22Rv1 (cell line): ENCODE results near the gene PAPLN.

Experiments
- H3K27ac ChIP-seq: fragments of 450-650 bp; 2 replicates; pipeline ENCODE4 v1.5.1; 2017
- ZFX ChIP-seq: fragments of 450-650 bp; IDR thresholded peaks from 2 replicates; pipeline ENCODE4 v1.6.1; 2017; ENCODE audit warnings: antibody characterized with exemption, borderline replicate concordance
- TF ChIP-seq, protein P1 (sequence below): fragments of 450-650 bp; IDR thresholded peaks from 2 replicates; pipeline ENCODE4 v1.5.1; 2017; ENCODE audit warnings: mild to moderate bottlenecking

Gene PAPLN

DNA sequence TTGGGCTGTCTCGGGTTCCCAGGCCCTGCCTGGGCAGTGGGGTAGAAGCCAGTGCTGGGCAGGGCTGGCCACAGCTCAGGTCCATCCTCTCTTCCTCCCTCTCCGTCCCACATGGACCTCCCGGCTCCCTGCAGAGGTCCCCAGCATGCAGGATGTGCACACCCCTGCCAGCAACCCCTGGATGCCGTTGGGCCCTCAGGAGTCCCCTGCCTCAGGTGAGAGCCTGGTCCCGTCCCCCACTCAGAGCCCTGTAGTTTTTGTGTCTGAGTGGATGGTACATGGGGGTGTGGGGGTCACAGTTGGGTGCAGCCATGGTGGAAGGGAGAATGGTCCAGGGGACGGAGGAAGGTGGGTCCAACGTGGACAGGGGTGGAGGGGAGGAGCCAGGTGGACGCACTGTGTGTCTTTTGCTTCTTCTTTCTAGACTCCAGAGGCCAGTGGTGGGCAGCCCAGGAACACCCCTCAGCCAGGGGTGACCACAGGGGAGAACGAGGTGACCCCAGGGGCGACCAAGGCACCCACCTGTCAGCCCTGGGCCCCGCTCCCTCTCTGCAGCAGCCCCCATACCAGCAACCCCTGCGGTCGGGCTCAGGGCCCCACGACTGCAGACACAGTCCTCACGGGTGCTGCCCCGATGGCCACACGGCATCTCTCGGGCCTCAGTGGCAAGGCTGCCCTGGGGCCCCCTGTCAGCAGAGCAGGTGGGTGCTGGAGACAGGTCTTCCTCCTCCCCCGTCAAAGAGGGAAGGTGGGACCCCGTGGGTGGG is 21.7 kb downstream of the PAPLN start:
- TF ChIP-seq, protein P1, sequence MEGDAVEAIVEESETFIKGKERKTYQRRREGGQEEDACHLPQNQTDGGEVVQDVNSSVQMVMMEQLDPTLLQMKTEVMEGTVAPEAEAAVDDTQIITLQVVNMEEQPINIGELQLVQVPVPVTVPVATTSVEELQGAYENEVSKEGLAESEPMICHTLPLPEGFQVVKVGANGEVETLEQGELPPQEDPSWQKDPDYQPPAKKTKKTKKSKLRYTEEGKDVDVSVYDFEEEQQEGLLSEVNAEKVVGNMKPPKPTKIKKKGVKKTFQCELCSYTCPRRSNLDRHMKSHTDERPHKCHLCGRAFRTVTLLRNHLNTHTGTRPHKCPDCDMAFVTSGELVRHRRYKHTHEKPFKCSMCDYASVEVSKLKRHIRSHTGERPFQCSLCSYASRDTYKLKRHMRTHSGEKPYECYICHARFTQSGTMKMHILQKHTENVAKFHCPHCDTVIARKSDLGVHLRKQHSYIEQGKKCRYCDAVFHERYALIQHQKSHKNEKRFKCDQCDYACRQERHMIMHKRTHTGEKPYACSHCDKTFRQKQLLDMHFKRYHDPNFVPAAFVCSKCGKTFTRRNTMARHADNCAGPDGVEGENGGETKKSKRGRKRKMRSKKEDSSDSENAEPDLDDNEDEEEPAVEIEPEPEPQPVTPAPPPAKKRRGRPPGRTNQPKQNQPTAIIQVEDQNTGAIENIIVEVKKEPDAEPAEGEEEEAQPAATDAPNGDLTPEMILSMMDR, result no peak
- no peak for TF ChIP-seq ZFX
- no peak overlapping the region for H3K27ac ChIP-seq

DNA sequence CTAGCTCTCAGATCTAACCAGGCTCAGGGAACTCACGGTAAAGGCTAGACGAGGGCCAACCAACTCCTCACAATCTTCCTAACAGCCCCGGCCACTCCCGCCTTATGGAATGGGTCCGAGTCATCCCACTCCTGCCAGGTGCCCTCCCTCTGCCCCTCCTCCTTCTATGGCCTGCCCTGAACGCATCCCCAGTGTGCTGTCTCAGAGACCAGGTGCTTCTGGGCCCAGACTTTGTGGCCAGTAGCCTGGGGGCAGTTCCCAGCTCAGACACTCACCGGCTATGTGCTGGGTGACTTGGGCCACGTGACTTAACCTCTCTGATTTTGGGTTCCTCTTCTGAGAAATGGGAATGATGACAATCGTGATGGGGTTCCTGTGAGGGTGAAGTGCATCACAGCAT is 22.5 kb downstream of the PAPLN start:
- H3K27ac ChIP-seq, result no peak overlapping the region
- no peak for TF ChIP-seq ZFX
- TF ChIP-seq, protein P1, result no peak

DNA sequence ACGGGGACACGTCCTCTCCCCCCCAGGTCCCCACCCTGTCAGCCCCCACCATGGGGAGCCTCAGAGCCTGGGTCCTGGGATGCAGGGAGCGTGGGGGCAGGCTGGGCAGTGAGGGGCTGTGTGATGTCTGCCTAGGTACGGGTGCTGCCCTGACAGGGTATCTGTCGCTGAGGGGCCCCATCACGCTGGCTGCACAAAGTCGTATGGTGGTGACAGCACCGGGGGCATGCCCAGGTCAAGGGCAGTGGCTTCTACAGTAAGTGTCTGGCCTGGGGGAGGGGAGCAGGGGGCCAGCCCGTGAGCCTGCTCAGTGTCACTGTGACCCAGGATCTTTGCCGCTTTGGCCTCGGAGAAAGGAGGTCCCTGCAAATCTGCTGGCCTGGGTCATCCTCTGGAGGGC is 23.3 kb downstream of the PAPLN start:
- H3K27ac ChIP-seq, result no peak overlapping the region
- no peak for TF ChIP-seq ZFX
- TF ChIP-seq, protein P1, result no peak

DNA sequence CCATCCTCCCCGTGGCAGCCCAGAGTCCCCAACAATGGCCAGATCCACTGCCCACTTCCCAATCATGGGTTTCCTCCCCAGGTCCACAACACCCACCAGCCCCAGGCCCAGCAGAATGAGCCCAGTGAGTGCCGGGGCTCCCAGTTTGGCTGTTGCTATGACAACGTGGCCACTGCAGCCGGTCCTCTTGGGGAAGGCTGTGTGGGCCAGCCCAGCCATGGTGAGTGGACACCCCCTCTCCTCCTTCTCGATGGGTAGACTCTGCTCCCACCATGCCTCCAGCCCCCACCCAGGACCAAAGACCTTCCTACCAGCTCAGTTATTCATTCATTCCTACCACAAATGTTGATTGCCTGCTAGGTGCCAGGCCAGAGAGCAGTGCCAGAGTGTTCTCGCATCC is 23.8 kb downstream of the PAPLN start:
- TF ChIP-seq ZFX, result no peak
- TF ChIP-seq, protein P1, result no peak
- no peak overlapping the region for H3K27ac ChIP-seq

DNA sequence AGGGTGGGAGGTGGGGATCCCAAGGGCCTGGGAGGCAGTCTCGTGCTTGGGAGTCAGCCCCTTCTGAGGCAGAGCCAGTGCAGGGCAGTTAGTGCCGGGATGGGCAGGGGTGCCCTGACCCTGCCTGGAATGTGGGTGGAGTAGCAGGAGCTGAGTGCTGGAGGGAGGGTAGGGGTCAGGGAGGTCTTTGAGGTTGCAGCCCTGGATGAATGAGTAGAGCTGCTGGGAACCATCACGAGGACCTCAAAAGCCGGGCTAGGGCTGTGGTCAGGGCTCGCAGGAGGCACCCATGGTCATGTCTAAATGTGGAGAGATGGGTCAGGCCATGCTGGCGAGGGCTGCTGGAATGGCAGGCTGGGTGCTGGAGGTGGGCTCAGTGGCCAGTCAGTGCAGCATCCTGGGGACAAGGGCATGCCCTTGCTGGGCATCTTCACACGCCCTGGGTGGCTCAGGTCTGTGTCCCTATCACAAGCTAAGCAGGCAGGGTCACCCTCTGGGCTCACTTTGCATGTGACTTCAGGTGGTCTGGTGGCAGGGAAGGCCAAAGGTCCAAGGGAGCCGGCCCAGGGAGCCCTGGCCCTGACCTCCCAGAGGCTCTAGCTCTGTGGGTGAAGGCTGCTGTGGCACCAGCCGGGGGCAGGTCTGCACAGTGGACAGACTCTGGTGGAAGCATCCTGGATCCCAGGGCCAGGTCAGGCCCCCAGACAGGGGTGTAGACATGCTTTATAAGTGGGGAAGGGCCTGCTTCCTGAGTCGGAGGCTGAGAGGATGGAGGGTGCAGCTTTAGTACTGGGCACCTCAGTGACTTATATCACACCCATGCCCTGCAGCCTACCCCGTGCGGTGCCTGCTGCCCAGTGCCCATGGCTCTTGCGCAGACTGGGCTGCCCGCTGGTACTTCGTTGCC is 24.5 kb downstream of the PAPLN start:
- H3K27ac ChIP-seq, result no peak overlapping the region
- TF ChIP-seq, protein P1, result no peak
- TF ChIP-seq ZFX, result no peak

DNA sequence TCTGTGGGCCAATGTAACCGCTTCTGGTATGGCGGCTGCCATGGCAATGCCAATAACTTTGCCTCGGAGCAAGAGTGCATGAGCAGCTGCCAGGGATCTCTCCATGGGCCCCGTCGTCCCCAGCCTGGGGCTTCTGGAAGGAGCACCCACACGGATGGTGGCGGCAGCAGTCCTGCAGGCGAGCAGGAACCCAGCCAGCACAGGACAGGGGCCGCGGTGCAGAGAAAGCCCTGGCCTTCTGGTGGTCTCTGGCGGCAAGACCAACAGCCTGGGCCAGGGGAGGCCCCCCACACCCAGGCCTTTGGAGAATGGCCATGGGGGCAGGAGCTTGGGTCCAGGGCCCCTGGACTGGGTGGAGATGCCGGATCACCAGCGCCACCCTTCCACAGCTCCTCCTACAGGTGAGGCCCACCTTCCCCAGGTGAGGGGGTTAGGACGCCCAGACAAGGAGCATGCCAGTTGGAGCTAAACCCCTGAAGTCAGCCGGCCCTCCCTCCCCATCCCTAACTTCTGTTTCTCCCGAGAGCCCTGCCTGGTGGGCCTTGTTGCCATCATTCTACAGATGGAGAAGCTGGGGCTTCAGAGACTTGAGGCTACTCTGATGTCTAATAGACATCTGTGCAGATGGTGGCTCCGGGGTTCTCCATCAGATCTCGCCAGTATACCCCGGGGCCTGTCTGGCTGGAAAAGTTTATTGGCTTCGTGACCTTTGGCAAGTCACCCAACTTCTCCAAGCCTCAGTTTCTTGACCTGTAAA is 25.3 kb downstream of the PAPLN start:
- TF ChIP-seq ZFX, result no peak
- TF ChIP-seq, protein P1, result no peak
- no peak overlapping the region for H3K27ac ChIP-seq
